HG03558 (cell line): ENCODE data around the gene FAM186B.
"Not testable (repeated sequence)": the region's sequence is repeated elsewhere in the genome, so short reads cannot be mapped to it uniquely, and the experiment has no call there.

Experiments
- ATAC-seq: cut with Tn5 transposase; IDR thresholded peaks from one replicate; pipeline ENCODE4 v1.9.1; 2021; ENCODE audit warnings: moderate number of reproducible peaks; ENCODE audit not compliant: unreplicated experiment; ENCODE audit errors: extremely low read depth

The FAM186B gene

GRCh38 chr12:49610785-49611184 is 5.3 kb upstream of the FAM186B start:
- not testable (repeated sequence) for ATAC-seq

- ATAC-seq, result no peak
These were observed 4.4 kb upstream of the FAM186B start for GRCh38 chr12:49609875-49610154.

- ATAC-seq, result no peak
These were observed 3.8 kb upstream of the FAM186B start for GRCh38 chr12:49609059-49609874.

- ATAC-seq, result no peak
These were observed 583 bp downstream of the FAM186B start for GRCh38 chr12:49604856-49605255.

- ATAC-seq, result no peak
These were observed 1.7 kb downstream of the FAM186B start for GRCh38 chr12:49603721-49604120.

GRCh38 chr12:49599961-49600360 is 5.5 kb downstream of the FAM186B start:
- no peak for ATAC-seq

- no peak for ATAC-seq
These were observed 6.9 kb downstream of the FAM186B start for GRCh38 chr12:49598527-49598926.

GRCh38 chr12:49588721-49589516 is 16.5 kb downstream of the FAM186B start:
- ATAC-seq, result no peak

- no peak for ATAC-seq
These were observed 17.2 kb downstream of the FAM186B start for GRCh38 chr12:49588281-49588680.

- no peak for ATAC-seq
These were observed 18.1 kb downstream of the FAM186B start for GRCh38 chr12:49587174-49587908.

GRCh38 chr12:49585477-49586459 is 19.7 kb downstream of the FAM186B start:
- no peak for ATAC-seq

- ATAC-seq, result no peak
These were observed 20.8 kb downstream of the FAM186B start for GRCh38 chr12:49584591-49584990.

- ATAC-seq, result no peak
These were observed 21.9 kb downstream of the FAM186B start for GRCh38 chr12:49583366-49584094.

GRCh38 chr12:49582850-49583249 is 22.6 kb downstream of the FAM186B start:
- no peak for ATAC-seq

GRCh38 chr12:49582201-49582600 is 23.2 kb downstream of the FAM186B start:
- no peak for ATAC-seq

GRCh38 chr12:49580572-49581535 is 24.6 kb downstream of the FAM186B start:
- ATAC-seq, result no peak

GRCh38 chr12:49578471-49579112 is 26.8 kb downstream of the FAM186B start:
- no peak for ATAC-seq
